NCI-H2107 treated with DMSO at 0.1 percent for 48 hours (cell line): ENCODE measurements around the gene ATG9A.

Experiments
- DNase-seq: peaks from one replicate; lab custom pipeline; 2025; ENCODE audit not compliant: unreplicated experiment; lab: John Stamatoyannopoulos, UW

ATG9A gene

DNA sequence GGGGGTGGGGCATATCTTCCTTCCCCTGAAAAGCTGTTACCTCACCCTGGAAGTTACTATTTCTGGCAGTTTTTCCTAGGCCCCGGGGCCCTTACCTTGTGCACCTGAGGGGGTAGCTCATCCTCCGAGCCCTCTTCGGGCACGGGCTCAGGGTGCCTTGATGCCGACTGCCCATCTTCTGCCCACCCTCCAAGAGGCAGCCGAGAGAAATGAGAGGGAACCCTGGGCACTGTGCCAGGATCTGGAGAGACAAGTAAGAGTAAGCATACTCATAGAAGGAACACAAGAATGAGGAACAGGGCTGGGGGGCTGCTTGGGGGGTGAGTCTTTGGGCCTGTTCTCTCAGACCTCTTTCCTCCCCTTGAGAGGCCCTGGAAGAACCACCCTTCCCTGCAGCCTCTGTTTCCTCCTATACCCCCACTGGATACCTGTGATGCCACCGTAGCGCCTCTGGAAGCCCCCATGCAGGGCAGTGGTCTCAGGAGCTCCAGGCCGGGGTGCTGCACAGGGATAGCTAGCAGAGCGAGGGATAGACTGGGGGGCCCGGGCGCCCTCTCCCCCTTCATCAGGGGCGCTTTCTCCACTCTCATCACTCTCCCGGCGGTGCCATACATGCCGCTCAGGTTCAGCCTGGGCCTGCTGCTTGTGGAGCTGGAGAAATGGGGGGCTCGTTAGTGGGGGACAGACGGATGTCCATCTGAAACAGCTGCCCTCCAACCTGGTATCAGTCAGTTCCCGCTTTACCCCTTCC lies 8.6 kb downstream of the ATG9A start:
- no peak for DNase-seq

DNA sequence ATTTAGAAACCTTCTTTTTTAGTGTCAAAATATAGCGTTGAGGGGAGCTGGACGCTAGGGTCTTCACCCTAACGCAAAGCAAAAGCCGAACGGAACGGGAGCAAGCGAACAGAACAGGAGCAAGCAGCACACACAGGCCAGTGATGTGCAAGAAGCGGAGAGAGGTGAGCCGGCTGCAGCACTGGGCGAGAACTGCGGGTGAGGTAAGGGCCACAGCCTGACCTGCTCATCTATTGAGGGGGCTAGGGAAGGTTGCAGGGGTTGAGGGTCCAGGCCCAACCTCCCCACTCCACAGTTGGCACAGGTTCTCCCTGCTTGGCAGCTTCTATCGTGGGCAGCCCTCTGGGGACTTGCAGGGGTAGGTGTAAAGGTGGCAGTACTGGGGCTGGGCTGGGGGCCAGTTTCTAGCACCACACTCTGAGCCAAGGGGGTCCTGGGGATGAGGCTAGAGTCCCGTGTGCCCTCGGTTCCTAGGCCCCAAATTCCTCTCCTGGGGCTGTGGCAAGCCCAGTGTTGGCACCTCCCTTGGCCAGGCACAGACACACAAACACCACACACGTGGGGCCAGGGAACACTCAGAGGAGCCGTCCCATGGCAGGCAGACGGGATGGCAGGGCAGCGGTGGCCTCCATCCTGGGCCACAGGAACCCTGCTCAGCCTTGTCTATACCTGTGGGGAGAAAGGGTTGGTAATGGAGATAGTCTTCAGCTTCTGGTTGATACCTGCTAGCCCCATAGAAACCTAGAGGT lies 9.5 kb downstream of the ATG9A start:
- no peak for DNase-seq

DNA sequence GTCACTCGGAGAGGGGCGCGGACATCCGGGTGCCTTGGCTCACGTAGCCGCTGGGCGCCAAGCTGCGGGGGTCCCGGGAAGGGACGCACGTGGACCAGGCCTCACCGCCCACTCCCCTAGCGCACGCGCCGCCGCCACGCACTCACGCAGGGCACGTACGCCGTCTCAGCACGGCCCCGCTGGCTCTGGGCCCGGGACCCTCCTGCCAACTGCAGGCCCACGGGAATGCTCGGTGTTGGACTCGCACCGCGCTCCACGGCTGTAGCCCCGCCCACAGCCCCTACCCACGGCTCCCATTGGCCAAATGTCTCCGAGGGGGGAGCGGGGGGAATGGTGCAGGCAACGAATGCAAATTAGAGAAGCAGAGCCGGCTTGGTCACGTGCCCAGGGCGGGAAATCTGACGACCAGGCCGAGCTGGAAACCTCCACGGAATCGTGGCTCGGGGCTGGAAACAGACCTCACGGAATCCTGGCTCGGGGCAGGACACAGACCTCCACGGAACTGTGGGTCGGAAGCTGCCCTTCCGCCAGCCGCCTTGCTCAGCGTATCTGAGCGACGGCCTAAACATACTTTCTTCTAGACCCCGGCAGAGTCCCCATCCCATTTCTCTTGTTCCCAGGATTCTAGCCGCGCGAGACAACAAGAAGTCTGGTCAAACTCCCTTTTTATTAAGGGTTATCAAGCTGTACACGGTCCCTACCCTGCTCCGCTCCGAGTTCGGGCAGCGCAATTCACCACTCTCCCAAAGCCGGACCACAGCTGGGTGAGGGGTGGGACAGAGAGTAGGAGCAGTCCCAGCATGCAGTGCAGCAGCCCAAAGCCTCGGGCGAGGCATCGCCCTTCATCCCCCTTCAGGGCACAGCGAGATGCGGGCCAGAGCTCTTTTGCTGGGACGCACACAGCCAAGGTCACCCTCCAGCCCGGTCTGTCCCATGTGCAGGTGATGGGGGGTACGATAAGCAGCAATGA lies 10.4 kb downstream of the ATG9A start, which contains the start of gene ABCB6:
ABCB6 (minus strand) TSS at position 227 of the 970 bp plus-strand sequence. CDS start 285 bp downstream, outside the sequence.
- peak; percentile 42 for DNase-seq

DNA sequence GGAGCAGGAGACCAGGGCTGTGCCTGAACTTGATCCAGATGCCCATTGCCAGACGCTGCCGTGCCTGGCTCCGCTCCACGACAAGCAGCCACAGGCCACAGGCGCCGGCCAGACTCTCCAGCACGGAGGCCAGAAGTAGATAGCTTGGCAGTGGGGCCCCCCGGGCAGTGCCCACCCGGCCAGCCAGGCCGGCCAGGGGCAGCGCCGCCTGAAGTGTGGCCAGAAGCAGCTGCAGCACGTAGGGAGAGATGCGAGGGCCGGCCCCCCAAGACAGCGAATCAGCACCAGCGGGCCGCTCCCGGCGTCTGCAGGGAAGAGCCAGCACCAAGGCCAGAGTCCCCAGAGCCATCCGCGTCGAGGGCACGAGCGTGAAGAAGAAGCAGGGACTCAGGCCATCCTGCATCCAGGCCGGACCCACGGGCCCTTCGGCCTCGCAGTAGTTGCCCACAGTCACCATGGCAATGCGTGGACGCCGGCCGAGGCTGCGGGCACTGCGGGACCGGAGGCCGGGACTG lies 11.2 kb downstream of the ATG9A start:
- DNase-seq: no peak

DNA sequence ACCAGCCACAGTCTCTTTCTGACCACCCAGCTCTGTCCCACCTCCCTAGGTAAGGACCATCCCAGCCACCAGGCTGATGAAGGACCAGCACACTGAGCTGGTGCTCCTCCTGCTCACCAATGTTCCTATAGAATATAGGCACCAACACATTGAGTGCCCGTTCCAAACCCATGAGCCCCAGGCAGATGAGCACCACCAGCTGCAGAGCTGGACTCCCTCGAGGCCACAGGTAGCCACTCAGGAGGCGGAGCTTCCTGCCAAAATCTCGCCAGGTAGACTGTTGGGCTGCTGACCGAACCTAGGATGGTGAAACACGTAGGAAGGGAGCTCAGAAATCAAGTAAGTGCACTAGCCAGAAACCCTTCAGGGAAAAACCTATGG lies 12.9 kb downstream of the ATG9A start:
- no peak for DNase-seq

DNA sequence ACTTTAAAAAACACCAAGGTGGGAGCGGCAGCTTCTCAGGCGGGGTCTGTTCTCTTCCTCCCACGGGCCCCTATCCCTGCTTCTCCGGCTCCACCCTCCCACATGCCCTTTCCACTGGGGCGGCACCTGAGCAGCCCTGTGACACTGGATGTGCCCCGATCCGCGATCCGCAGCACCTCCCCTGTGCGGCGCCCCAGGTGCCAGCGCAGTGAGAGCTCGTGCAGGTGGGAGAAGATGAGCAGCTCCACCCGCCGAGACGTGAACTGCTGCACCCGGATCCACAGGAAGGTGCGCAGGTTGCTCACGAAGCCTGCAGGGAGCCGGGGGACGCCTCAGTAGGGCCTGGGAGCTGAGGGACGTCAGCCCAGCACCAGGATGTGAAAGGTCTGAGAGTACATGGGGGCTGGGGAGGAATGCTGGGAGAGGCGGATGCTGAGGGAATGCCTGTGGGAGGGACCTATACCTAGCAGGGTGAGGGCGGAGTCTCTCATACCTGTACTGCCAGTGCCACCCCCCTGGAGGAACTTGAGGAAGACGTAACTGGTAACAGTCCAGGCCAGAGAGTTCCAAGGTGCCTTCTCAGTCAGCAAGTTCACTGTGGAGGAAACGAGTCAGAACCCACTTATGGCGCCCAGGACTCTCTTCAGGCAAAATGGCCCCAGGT lies 13.4 kb downstream of the ATG9A start:
- DNase-seq: no peak

DNA sequence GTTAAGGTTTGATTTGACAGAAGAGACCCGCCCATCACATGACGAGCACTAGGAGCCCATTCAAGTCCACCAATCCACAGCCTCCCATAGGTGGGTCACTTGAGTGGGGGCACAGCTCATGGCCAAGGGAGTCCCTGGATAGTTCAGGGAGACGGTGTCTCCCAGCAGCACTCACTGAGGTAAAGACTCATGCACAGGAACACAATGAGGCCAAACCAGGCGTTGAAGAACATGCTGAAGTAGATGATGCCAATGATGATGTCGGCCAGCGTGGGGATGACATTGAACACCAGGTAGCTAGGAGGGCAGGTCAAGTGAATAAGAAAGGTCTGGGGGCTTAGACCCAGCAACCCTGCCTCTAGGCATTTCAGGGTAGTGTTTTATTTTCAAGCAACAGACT lies 14.7 kb downstream of the ATG9A start:
- DNase-seq: no peak

DNA sequence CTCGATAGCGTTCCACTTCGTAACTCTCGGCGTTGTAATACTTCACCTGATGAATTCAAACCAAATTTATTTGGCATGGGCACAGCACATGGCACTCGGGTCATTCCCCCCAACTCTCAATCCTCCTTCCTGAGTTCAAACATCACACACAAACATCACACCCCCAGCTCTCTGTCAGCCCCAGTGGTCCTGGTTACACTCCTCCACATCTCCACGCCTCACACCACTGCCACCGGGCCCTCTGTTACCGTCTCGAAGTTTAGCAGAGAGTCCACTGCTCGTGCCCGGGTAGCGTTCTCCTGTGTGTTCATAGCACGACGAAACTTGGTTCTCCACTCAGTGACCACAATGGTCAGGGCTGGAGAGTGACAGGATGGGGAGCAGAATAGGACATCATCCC lies 15.3 kb downstream of the ATG9A start:
- DNase-seq: no peak

DNA sequence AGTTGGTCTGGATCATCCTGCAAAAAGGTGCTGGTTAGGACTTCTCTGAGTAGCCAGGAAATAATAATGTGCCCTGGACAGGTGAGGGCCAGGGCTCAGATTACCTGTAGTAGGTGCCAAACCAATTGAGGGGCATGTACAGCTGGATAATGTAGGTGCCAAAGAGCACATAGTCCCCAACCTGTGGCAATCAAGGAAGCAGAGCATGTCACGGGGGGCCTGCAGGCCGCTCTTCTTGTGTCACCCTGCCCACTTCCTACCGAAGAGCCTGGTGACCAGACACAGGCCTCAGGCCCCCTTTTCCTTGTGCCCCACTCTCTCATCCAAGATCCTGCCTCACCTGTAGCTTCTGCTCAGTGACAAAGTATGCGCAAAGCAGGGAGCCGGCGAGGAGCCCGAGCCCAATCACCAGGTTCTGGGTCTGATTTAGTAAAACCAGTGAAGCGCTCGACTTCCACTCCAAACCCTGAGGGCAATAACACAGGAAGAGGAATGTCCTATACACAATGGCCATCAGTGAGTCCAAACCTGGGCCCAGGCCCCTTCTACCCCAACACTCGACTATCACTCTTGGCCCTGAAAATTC lies 15.9 kb downstream of the ATG9A start:
- DNase-seq: no peak

DNA sequence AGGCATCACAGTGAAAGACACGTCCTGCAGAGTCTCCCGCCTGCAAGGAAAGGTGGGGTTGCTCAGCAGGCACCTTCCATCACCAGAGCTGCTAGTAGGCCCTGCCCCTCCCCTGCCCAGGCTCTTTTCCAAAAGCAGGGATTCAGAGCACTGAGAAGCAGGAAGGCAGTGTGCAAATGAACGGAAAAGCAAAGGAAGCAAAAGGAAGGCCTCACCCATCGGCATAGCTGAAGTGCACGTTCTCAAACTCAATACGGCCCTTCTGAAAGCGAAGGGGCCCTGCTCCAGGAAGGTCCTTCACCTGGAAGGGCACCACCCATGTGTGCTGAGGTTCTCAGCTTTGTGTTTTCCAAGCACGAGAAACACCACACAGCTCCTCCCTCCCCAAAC lies 16.4 kb downstream of the ATG9A start:
- no peak for DNase-seq

DNA sequence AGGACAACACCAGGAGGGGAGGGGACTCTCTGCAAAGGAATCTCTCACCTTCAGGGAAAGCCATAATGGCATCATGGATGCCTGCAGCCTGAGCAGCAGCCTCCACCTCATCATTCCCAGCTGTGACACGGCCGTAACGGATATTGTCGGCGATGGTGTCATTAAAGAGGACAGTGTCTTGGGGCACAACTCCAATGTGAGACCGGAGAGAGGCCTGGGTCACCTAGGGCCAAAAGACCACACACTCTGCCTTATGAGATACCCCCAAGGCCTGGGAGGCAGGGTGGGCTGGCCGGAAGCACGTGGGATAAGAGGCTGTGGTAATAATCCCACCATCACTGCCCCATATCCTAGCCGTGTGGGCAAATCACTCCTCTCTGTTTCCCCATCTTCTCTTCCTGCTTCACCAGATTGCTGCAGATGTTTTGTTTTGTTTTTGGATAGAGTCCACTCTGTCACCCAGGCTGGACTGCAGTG lies 18.5 kb downstream of the ATG9A start:
- no peak for DNase-seq

DNA sequence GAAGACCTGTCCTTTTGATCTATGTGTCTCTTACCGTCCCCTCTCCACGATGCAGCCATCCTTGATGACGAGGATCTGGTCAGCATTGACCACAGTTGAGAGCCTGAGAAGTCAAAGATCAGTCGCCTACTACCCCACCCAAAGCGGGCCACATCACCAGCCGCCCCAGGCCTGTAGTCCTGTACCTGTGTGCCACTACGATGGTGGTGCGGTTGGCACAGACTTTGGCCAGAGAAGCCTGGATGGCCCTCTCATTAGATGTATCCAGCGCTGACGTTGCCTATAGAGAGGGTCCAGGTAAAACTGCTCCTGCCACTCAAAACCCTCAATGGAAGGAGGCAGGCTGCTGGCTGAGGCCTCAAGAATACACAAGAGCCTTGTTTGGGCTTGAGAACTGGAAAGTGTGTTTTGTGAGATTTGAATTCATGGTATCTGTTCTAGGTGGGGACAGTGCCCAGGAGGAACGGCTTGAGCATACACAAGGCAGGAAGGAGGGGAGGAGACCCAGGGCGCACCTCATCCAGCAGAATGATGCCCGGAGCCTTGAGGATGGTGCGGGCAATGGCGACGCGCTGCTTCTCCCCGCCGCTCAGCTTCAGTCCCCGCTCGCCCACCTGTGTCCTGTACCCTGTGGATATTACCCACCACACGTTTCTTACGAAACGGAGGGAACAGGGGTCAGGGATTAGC lies 19.1 kb downstream of the ATG9A start:
- no peak for DNase-seq

DNA sequence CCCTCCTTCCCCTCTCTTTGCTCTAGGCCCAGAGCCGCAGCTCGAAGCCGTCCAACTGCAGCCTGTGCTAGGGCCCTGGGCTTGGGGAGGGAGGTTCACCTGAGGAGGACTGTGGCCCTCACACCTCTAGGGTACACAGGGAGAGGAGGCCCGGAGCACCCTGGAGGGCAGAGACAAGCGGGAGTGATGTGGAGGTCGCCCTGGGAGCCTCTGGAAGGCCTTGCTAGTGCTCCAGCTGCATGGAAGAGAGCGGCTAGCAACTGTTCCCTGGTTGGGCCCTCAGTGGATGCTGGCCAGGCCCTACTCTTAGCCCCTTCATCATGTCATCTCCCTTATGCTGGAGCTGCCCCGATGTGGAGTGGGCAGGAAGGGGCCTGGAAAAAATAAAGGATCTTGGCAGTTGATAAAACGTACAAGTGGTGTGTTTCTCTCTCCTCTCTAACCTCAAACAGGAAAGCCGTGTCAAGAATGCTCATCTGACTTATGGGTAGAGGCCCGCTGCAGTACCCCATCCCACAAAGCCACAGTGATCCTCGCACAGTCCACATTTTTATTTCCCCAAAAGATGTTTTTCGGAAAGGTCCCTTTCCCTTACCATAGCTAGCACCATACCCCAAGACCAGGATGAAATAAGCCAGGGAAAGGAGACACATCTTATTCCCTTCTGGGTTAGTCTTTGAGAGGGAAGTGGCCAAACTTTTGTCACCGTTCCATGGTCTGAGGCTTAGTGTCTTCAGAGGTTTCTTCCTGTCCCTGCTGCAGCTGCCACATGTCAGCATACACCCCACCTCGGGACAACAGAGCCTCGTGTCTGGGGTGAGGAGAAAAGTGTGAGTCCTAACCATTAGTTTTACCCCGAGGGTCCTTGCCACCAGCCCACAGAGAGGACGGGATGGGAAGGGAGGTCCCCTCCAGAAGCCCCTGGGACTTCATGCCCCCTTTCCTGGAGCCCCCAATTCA lies 19.9 kb downstream of the ATG9A start:
- DNase-seq: no peak

DNA sequence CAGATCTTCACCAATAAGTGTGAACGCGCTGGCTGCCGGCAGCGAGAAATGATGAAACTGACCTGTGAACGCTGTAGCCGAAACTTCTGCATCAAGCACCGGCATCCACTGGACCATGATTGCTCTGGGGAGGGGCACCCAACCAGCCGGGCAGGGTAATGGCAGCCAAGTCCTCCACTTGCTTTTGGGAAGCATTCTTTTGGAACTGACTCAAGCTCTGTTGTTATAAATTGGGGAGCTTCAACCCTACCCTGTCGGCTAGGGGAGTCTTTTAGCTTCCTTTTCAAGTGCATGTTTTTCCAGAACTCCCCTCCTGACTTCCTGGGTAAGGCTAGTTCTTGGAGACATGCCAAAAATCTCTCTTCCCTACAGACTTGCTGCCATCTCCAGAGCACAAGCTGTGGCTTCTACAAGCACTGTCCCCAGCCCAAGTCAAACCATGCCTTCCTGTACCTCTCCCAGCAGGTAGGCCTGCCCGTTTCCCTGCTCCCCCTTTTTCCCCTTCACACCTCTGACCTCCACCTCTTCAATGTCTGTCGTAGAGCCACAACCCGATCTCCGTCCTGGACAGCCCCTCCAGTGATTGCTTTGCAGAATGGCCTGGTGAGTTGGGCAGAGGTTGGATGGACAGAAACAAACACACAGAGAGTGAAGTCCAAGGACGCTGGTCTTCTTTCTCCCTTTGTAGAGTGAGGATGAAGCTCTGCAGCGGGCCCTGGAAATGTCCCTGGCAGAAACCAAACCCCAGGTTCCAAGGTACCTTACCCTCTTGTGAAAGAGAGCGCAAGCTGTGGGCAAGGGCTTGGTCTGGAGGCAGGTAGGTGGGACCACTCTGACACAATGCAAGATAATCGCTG lies 21.3 kb downstream of the ATG9A start:
- no peak for DNase-seq

DNA sequence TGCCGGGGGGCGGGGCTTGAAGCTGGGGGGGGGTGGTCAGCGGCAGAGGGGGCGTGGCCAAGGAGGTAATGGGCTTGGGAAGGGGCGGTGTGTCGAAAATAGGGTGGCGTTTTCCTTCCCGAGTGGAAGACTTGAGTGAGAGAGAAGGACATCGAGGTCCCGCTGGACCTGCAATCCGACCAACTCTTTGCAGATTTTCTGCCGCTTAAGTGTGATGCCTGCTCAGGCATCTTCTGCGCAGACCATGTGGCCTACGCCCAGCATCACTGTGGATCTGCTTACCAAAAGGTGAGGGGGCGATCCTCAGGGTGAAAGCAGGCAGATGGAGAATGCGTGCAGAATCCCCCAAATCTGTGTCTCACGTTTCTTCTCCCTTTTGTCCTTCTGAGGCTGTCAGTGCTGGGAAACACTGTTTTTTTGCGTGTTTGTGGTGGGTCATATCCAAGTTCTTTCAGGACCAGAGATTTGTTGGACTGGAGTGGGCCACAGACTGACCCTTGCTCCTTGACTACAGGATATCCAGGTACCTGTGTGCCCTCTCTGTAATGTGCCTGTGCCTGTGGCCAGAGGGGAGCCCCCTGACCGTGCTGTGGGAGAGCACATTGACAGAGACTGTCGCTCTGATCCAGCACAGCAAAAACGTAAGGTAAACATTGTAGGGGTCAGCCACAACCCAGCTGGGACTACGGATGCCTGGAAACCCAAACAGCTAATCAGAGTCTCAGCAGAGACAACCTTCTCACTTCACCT lies 22.1 kb downstream of the ATG9A start:
- DNase-seq: no peak

DNA sequence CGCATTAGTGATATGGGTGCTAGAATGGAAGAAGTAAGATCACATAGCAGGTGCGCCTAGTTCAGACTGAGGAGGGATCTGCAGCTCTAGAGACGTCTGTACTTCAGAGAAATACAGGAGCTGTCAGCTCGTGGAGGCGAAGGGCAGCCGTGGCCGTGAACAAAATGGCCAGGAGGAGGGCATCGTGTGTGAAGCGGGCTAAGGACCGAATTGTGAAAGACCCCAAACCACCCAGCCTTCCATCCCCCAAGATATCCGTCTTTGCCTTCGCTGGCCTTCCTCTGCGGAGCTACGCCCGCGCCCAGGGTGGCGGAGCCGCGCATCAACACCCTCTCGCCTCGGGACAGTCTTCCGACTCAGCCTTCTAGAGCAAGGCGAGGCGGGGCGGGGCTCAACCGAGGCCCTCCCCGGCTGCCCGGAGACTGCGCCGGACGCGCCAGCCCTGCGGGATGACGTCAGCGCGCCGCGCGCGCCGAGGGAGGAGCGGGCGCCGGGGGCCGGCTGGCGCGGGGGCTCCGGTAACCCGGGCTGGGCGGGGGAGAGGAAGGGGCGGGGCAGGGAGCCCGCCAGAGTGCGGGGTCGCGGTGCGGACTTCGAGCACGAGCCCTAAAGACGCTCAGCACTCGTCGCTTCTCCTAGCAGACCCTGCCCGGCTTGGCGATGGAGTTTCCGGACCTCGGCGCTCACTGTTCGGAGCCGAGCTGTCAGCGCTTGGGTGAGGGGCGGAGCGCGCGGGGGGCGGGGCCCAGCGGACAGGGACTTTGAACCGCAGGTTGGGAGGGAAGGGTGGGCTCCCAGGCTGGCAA lies 22.9 kb downstream of the ATG9A start, which contains the start of gene ZFAND2B:
ZFAND2B (plus strand) TSS at position 455 of the 806 bp plus-strand sequence; CDS start at position 661, 206 bp downstream.
- DNase-seq: peak; percentile 62
